ENCODE measurements around the gene SSBP2.

The SSBP2 gene

GRCh38 chr5:81590498-81591384 is 160.2 kb downstream of the SSBP2 start:
- DNase-seq (ENCODE audit: low read depth): no peak

GRCh38 chr5:81579262-81579924 is 171.5 kb downstream of the SSBP2 start:
- DNase-seq (ENCODE audit: low read depth): no peak

DNA sequence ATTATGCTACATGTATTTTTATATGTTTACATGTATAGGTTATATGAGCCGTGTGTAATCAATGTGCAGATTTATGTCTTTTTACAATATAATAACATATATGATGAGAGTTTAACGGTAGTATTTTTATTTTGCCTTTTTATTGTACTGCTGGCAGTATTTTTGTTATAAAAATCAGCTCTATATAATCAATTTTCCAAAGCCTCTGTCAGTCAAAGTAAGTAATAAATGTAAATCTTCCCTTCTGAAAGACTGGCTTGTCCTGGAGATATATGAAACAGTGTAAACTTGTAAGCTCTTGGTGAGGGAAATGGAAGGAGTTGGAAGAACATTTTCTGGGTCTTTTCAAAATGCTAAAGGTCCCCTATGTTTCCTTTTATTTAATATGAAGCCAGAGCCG is 173.8 kb downstream of the SSBP2 start:
- no peak for DNase-seq (ENCODE audit: low read depth)

DNA sequence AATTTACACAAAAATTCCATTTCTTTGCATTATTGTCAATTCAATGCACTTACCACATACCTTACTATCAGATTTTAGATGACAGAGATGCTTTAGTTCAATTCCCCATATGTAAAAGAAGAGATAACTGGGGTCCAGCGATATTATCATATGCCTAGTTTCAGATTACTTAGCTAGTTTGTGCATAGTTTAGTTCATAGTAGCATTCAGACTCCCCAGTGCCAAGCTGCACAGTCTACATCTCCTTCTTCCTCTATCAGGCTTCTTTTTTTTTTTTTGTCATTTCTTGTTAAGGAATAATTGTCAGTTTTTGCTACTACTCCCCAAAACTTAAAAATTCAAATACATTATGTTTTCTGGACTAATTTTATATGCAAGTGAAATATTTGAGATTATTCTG is 175.0 kb downstream of the SSBP2 start:
- DNase-seq (ENCODE audit: low read depth): no peak

DNA sequence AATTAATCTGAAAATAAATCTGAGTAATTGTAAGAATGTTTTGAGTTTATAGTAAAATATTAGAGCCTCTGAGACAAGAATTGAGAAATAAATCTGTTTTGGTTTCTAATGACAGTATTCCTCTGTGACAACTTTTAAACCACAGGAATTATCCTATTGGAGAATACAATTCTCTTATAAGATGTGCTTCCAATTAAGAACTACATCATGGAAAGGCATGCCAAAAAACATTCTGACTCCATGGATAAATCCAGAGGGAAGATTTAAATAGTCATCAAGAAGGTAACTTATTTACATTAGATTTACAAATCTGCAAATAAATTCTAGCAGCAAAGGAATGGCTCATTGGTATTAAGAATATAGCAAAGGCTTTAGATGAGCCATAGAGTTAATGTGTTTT is 178.7 kb downstream of the SSBP2 start:
- no peak for DNase-seq (ENCODE audit: low read depth)

- DNase-seq (ENCODE audit: low read depth): no peak
Measured at GRCh38 chr5:81558188-81558587, 192.7 kb downstream of the SSBP2 start.

DNA sequence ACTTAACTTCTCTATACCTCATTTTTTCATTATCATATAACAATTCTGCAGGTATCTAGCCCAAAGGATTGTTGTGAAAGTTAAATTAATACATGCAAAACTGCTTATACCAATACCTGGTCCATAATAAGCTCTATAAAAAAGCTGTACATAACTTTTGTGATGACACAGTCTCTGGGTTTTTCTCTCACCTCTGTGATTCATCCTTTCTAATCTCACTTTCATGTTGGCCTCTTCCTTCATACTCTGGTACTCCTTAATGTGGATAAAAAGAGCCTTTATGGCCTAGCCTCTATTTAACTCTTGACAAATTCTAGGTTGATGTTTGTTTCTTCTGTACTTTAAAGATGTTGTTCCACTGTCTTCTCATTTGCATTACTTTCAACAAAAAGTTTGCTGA is 194.1 kb downstream of the SSBP2 start:
- no peak for DNase-seq (ENCODE audit: low read depth)

DNA sequence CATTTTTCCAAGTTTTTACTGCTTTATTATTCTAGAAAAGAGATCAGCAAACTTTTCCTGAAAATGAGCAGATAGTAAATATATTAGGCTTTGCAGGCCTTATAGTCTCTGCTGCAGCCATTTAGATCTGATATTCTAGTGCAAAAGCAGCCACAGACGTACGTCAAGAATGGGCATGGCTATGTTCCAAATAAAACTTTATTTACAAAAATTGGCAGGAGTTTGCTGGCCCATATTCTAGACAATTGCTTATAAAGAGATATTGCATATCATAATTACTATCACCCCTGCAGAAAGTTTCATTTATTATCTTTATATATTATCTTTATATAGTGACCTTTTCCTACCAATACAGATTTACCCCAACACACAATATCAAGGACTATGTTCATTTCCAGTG is 195.0 kb downstream of the SSBP2 start:
- DNase-seq (ENCODE audit: low read depth): no peak

DNA sequence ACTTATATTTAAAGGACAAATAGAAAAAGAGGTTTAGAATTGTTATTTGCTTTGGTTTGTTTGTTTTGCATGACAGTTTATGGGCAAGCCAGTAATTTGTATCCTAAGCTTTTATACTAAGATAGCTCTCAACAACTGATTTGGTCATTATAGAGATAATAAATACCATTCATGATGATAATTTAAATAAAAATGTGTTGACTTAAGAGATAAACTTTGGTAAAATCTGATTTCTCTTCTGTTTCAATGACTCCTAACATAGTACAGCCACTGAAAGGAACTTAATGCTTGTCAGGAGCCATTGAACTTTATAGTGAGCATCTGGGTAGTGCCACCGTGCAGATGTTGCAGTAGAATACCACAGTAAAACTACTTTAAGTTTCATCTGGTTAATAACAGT is 196.2 kb downstream of the SSBP2 start:
- no peak for DNase-seq (ENCODE audit: low read depth)

GRCh38 chr5:81553567-81554212 is 197.2 kb downstream of the SSBP2 start:
- no peak for DNase-seq (ENCODE audit: low read depth)

GRCh38 chr5:81552852-81553566 is 197.9 kb downstream of the SSBP2 start:
- DNase-seq (ENCODE audit: low read depth): no peak

DNA sequence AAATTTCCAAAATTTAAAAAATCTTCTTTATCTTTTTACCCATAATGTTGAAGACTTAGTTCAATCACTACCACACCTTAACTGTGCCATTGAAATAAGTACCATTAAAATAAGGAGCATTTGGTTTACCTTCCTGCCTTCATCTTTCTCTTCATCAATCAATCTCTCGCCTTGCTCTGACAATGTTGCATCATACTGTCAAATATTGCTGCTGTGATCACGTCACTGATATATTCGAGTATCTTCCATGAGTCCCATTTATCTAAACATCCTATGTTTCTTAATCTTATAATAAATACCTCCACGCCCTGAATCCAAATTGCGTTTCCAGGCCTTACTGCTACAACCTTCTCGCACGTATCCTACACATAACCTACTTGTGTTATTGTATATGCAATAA is 201.8 kb downstream of the SSBP2 start:
- DNase-seq (ENCODE audit: low read depth): no peak

DNA sequence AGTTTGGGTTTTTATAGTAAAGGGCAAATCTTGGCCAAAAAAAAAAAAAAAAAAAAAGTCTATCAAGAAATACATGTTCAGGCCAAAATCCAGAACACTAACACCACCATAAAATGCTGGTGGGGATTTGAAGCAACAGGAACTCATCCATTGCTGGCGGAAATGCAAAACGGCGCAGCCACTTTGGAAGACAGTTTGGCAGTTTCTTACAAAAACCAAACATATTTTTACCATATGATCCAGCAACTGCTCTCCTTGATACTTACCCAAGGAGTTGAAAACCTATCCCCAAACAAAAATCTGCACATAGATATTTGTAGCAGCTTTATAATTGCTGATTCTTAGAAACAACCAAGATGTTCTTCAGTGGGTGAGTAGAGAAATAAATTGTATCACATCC is 203.9 kb downstream of the SSBP2 start:
- DNase-seq (ENCODE audit: low read depth): no peak

DNA sequence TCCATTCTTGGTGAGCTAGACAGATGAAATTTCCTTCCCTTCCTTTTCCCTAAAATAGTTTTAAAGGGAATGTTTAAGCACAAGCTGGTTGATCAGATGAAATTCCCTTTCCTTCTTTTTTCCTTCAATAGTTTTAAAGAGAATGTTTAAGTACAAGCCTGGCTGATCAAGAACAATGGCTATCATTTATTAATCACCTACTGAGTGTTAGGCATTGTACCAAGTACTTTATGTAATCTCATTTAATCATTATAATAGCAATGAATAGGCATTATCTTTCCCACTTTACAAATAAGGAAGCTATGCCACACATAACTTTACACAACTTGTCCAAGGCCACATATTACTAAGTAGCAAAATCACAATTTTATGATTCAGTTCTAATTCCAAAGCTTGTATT is 205.0 kb downstream of the SSBP2 start:
- no peak for DNase-seq (ENCODE audit: low read depth)

GRCh38 chr5:81544351-81545018 is 206.4 kb downstream of the SSBP2 start:
- no peak for DNase-seq (ENCODE audit: low read depth)

GRCh38 chr5:81542242-81542641 is 208.7 kb downstream of the SSBP2 start:
- DNase-seq (ENCODE audit: low read depth): no peak

GRCh38 chr5:81537905-81538547 is 212.9 kb downstream of the SSBP2 start:
- no peak for DNase-seq (ENCODE audit: low read depth)

GRCh38 chr5:81534441-81534840 is 216.5 kb downstream of the SSBP2 start:
- no peak for DNase-seq (ENCODE audit: low read depth)

DNA sequence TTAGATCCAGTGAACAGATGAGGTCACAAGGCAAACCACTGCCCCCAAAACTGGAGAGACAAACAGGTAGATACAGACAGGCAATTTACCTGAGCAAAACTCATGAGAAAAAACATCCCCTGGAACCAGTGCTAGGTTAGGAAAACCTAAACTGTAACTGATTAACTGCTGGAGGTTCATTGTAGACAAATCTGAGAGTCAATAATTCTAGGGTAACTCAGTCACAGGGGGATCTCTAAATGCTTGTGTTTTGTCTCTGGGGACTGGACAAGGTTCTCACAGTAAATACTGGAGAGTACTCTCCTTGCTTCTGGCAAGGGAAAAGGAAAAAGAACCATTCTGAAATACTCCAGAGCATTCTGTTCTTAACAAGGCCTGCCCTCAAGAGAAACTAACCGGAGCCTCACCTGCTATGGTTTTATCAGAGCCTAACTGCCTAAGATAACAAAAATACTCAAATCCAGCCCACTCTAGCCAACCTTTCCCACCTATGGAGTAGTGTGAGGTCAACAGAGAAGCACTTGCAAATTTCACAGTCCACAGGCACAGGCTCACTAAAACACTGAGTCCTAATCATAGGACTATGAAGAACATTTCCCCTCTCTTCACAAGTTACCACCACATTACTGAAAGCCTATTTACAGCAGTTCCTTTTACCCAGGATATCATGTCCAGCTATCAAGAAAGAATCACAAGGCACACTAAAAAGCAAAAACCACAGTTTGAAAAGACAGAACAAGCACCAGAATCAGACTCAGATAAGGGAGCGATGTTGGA is 217.1 kb downstream of the SSBP2 start:
- no peak for DNase-seq (ENCODE audit: low read depth)

- no peak for DNase-seq (ENCODE audit: low read depth)
Measured at GRCh38 chr5:81530919-81531318, 220.0 kb downstream of the SSBP2 start.

GRCh38 chr5:81525690-81526089 is 225.2 kb downstream of the SSBP2 start:
- DNase-seq (ENCODE audit: low read depth): no peak
